Measurements from ENCODE around the gene PLEKHG2.
"Not testable (repeated sequence)": the region's sequence is repeated elsewhere in the genome, so short reads cannot be mapped to it uniquely, and the experiment has no call there.

PLEKHG2 gene

GRCh38 chr19:39412100-39412866, at the start of gene PLEKHG2:
PLEKHG2 (plus strand) TSS chr19:39412669; CDS start chr19:39414087, 1,418 bp downstream.
- DNase-seq (ENCODE audit: low read depth) = peak; percentile 96

DNA sequence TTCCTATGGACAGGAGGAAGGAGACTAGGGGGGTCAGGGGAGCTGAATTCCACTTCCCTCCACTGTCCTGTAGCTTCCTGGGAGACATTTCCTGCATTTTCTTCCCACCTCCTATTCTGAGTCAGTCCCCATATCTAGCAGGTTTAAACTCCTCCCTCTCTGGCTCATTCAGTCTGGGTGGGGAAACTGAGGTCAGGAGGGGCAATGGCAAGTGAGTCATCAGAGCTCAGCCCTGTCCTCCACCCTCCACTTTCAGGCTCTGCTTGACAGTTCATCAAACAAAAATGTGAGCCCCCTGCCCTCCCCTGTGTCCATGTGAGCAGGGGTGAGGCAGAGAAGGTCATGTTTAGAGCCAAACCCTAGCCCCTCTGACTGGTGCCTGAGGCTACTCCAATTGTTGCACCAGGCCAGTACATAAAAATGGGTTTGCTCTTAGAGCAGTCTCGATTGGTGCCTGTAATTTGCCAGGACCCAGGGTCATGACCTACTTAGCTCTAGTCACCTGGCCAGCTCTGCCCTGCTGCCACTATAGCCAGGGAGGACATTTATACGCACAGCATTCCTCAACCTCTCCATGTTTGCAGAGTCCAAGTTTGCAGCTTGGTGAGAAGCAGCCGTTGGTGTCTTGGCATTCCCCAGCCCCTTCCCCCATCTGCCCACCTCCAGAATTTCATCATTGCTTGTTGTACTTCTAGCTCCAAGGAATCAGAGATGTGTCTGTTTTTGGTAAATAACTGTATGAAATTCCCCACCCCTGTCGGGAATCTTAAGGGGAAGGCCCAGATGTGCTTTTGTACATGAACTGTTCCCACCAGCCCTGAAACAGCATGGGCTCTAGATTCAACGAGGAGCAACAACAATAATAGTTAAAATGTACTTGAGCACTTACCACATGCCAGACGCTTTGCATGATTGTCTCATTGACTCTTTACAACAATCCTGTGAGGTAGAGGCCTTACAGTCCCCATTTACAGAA, 49.5 kb upstream of the PLEKHG2 start:
- DNase-seq (ENCODE audit: low read depth) = no peak

GRCh38 chr19:39363901-39364457, 48.5 kb upstream of the PLEKHG2 start:
- no peak for DNase-seq (ENCODE audit: low read depth)

- DNase-seq (ENCODE audit: low read depth) = no peak
These were observed 46.9 kb upstream of the PLEKHG2 start for GRCh38 chr19:39365531-39365930.

- no peak for DNase-seq (ENCODE audit: low read depth)
These were observed 43.3 kb upstream of the PLEKHG2 start for GRCh38 chr19:39369200-39369599.

- DNase-seq (ENCODE audit: low read depth) = no peak
These were observed 41.7 kb upstream of the PLEKHG2 start for GRCh38 chr19:39370735-39371134.

DNA sequence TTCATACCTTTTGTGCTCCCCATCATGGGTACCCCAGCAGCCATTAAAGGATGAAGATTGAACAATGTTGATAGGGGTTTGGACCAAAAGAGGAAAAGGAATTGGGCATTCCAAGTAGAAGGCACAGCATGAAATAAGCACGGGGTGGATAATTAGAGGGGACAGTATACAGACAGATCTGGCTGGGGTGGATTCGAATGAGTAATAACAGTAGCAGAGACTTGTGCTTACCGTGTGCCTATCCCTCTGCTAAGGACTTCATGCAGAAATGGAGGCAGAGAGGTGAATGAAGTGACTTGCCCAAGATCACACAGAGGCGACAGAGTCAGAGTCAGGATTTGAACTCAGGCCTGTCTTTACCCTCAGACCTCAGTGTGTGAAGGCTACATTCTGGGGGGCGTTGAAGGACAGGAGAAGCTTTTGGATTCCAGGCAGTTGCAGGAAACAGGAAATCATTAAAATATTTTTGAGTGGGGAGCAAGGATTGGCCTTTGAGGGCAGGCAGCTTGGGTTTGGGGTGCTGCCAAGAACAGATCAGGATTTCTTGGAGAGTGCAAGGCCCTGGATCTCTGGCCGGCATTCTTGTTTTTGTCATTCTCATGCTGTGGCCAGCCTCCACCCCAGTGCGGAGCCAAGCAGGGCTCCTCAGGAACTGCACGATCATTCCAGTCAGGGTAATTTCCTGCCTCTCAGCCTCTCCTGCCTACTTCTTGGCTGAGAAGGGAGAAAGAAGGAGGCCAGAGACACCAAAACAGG, 40.2 kb upstream of the PLEKHG2 start:
- no peak for DNase-seq (ENCODE audit: low read depth)

GRCh38 chr19:39372941-39373340, 39.5 kb upstream of the PLEKHG2 start:
- no peak for DNase-seq (ENCODE audit: low read depth)

- no peak for DNase-seq (ENCODE audit: low read depth)
These were observed 36.5 kb upstream of the PLEKHG2 start for GRCh38 chr19:39375929-39376328.

DNA sequence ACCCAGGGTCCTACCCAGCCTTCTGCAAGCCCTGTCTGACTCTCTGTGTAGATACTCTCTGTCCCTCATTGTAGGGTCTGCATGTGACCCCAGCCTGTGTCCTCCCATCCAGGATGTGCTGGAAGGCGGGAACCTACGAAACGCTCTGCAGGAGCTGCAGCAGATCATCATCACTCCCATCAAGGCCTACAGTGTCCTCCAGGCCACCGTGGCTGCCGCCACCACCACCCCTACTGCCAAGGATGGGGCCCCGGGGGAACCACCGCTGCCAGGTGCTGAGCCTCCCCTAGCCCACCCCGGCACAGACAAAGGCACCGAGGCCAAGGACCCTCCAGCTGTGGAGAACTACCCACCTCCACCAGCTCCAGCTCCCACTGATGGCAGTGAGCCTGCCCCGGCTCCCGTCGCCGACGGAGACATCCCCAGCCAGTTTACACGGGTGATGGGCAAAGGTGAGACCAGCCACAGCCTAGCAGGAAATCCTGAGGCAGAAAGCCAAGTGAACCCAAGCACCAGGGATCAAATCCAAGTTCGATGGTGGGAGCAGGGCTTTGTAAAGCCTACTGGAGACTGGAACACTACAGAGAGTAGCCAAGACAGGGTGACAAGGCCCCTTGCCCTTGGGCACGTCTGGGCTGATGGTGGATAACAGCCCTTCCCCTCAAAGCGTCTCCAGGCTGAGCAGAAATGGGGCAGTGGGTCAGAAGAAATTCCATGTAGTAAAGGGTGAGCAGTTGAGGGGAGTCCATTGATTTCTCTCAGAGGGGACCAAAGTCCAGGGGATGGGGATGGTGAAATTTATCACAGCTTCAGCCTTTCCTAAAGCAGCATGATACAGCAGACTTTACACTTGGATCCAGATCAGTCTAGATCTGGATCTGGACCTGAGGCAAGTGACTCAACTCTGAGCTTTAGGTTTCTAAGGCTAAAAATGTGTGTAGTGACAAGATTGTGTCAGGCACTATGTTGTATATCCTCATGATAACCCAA, 34.8 kb upstream of the PLEKHG2 start:
- DNase-seq (ENCODE audit: low read depth) = no peak

DNA sequence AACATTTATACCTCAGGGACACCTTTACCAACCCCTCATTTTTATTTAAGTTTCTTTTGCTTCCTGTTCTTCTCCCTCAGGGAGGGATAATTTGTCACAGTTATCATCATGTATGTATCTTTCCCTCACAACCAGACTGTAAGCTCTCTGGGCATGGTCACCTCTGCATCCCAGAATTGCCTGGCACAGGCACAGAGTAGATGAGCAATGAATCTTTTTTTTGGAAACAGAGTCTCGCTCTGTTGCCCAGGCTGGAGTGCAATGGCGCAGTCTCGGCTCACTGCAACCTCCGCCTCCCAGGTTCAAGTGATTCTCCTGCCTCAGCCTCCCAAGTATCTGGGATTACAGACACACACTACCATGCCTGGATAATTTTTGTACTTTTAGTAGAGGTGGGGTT, 33.1 kb upstream of the PLEKHG2 start:
- DNase-seq (ENCODE audit: low read depth) = not testable (repeated sequence)

- no peak for DNase-seq (ENCODE audit: low read depth)
These were observed 32.5 kb upstream of the PLEKHG2 start for GRCh38 chr19:39379865-39380396.

DNA sequence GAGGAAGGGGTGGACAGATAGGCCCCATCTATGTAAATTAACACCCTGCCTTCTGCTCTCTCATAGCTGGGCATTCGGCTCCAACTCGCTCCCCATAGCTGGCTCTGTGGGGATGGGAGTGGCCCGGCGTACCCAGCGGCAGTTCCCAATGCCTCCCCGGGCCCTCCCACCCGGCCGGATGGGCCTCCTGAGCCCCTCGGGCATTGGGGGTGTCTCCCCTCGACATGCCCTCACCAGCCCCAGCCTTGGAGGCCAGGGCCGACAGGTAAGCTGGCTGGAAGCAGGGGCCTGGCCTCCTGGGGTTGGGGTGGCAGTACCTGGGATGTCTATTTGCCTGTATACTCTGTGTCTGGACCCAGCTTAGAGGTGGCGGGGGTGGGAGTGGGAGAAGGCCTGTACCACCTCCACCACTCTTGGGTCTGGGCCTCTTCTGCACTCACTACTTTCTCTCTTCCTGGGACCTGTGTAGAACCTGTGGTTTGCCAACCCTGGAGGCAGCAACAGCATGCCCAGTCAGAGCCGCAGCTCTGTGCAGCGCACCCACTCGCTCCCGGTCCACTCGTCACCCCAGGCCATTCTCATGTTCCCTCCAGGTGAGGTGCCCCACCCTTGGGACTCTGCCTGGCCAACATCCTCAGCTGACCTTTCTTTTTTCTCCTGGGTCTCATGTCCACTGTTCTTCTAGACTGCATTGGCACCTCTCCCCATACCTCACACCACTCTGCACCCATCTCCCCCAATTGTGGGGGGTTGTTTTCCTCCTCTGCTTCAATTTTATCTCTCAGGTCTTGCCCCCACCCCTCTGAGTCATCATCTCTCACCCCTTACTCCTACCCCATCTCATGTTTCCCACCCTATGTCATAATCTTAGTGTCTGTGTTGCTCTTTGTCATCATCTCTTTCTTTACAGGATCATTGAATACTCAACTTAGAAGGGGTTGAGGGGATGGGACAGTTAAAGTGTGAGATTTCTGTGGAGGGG, 31.7 kb upstream of the PLEKHG2 start:
- no peak for DNase-seq (ENCODE audit: low read depth)

- DNase-seq (ENCODE audit: low read depth) = no peak
These were observed 30.4 kb upstream of the PLEKHG2 start for GRCh38 chr19:39381910-39382611.

GRCh38 chr19:39382991-39383828, 29.3 kb upstream of the PLEKHG2 start:
- no peak for DNase-seq (ENCODE audit: low read depth)

GRCh38 chr19:39384839-39385568, 27.5 kb upstream of the PLEKHG2 start:
- no peak for DNase-seq (ENCODE audit: low read depth)

Measured in activated T-cell treated with anti-CD3 and anti-CD28 coated beads for 1 hour (primary cell).